Breast epithelium (tissue), 3 donors: ENCODE results near the gene SKP1.

Experiments
- CTCF ChIP-seq, 3 donors: fragments of 450-650 bp; IDR thresholded peaks; one replicate each; pipeline ENCODE4 v1.5.1; 2016 to 2017; ENCODE audit warnings: antibody characterized with exemption in 3 of 3, mild to moderate bottlenecking in 3 of 3, moderate library complexity in 3 of 3
- POLR2A ChIP-seq: fragments of 450-650 bp; IDR thresholded peaks from one replicate; pipeline ENCODE4 v1.6.1; 2016; ENCODE audit warnings: antibody characterized with exemption, mild to moderate bottlenecking, moderate library complexity
- POLR2AphosphoS5 ChIP-seq, 3 donors: sonication (generic); formaldehyde crosslinking; IDR thresholded peaks; one replicate each; pipeline ENCODE4 v1.6.1; 2017; ENCODE audit warnings: antibody characterized with exemption in 3 of 3

GRCh38 chr5:134115806-134116175, 61.0 kb downstream of the SKP1 start:
- no peak for TF ChIP-seq CTCF (IDR thresholded peaks at IDR 0.05)
- TF ChIP-seq POLR2AphosphoS5 (IDR thresholded peaks at IDR 0.05): no peak
- no peak for TF ChIP-seq POLR2A
